Gastrocnemius medialis (tissue), 4 donors: Measurements from ENCODE around the gene ANKRD29.
"Not testable (repeated sequence)": the region's sequence is repeated elsewhere in the genome, so short reads cannot be mapped to it uniquely, and the experiment has no call there.

Experiments
- POLR2A ChIP-seq, 2 donors: fragments of 450-650 bp; IDR thresholded peaks; one replicate each; pipeline ENCODE4 v1.6.1; 2017; ENCODE audit warnings: antibody characterized with exemption in 2 of 2, mild to moderate bottlenecking in 2 of 2, moderate library complexity in 2 of 2
- TF ChIP-seq, protein P1 (sequence below), 5 experiments: fragments of 450-650 bp in 3 of 5; fragments of 200-600 bp in 2 of 5; sonication (generic) in 2 of 5; IDR thresholded peaks in 4 of 5; conservative IDR thresholded peaks in 1 of 5; 1 replicate in 4 of 5; 2 replicates in 1 of 5; pipeline ENCODE4 v1.5.1; 2016 to 2019; ENCODE audit warnings: antibody characterized with exemption in 5 of 5, mild to moderate bottlenecking in 3 of 5, moderate library complexity in 3 of 5

DNA sequence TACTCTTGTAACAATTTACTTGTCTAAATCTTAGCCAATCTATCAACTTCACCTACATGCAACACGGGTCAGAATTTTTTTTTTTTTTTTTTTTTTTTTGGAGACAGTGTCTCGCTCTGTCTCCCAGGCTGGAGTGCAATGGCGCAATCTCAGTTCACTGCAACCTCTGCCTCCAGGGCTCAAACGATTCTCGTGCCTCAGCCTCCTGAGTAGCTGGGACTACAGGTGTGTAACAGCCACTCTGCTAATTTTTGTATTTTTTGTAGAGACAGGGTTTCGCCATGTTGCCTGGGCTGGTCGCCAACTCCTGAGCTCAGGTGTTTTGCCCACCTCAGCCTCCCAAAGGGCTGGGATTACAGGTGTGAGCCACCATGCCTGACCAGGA is 49.6 kb downstream of the ANKRD29 start:
- TF ChIP-seq, protein P1, sequence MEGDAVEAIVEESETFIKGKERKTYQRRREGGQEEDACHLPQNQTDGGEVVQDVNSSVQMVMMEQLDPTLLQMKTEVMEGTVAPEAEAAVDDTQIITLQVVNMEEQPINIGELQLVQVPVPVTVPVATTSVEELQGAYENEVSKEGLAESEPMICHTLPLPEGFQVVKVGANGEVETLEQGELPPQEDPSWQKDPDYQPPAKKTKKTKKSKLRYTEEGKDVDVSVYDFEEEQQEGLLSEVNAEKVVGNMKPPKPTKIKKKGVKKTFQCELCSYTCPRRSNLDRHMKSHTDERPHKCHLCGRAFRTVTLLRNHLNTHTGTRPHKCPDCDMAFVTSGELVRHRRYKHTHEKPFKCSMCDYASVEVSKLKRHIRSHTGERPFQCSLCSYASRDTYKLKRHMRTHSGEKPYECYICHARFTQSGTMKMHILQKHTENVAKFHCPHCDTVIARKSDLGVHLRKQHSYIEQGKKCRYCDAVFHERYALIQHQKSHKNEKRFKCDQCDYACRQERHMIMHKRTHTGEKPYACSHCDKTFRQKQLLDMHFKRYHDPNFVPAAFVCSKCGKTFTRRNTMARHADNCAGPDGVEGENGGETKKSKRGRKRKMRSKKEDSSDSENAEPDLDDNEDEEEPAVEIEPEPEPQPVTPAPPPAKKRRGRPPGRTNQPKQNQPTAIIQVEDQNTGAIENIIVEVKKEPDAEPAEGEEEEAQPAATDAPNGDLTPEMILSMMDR (IDR thresholded peaks at IDR 0.05 in 4 of 5, conservative IDR thresholded peaks at IDR 0.05 in 1 of 5), result not testable (repeated sequence)
- not testable (repeated sequence) for TF ChIP-seq POLR2A (IDR thresholded peaks at IDR 0.05)
